ENCODE measurements around the gene TRIM37. TPM values are rescaled to one million over a fixed set of nuclear protein-coding genes. Genes with fewer than 3 reads are reported as not detected.

Gene TRIM37
- total RNA-seq, 3 donors from 2014 or later: 25.6 to 27.0 (median 26.2) TPM

- Mint-ChIP-seq H3K9me3 (no peaks in the 10 kb centered on the region), H3K36me3 (ENCODE audit: insufficient read depth) (peaks cover 26% of the 10 kb centered on the region), H3K4me1 (ENCODE audit: low read depth) (no peaks in the 10 kb centered on the region), H3K4me3 (no peak overlapping the region), H3K27me3 (ENCODE audit: low read depth) (no peaks in the 10 kb centered on the region)
- peak; percentile 54 to 65 for ATAC-seq
- no peak for DNase-seq
Measured at GRCh38 chr17:59038734-59039133, 67.9 kb downstream of the TRIM37 start.

- DNase-seq: no peak
- H3K36me3 Mint-ChIP-seq (ENCODE audit: insufficient read depth): peaks cover 20% of the 10 kb centered on the region
Measured at GRCh38 chr17:59037960-59038359, 68.7 kb downstream of the TRIM37 start.

GRCh38 chr17:59030811-59031210 lies 75.9 kb downstream of the TRIM37 start:
- DNase-seq: no peak
- Mint-ChIP-seq H3K4me1 (ENCODE audit: low read depth) (peaks cover 6% of the 10 kb centered on the region), H3K36me3 (ENCODE audit: insufficient read depth) (peaks cover 20% of the 10 kb centered on the region), H3K4me3 (no peak overlapping the region), H3K9me3 (no peaks in the 10 kb centered on the region), H3K27me3 (ENCODE audit: low read depth) (no peaks in the 10 kb centered on the region)
- ATAC-seq: no peak

More at GRCh38 chr17:59037960-59038359, 68.7 kb downstream of the TRIM37 start:
- no peak for ATAC-seq
- Mint-ChIP-seq H3K4me1 (ENCODE audit: low read depth) (no peaks in the 10 kb centered on the region), H3K4me3 (no peak overlapping the region), H3K9me3 (no peaks in the 10 kb centered on the region), H3K27me3 (ENCODE audit: low read depth) (no peaks in the 10 kb centered on the region)

- peaks cover 6% of the 10 kb centered on the region for H3K4me1 Mint-ChIP-seq (ENCODE audit: low read depth)
- no peak overlapping the region for H3K4me3 Mint-ChIP-seq
- no peaks in the 10 kb centered on the region for H3K9me3 Mint-ChIP-seq
- DNase-seq (no peak), ATAC-seq (no peak)
- H3K36me3 Mint-ChIP-seq (ENCODE audit: insufficient read depth): peaks cover 18% of the 10 kb centered on the region
- no peaks in the 10 kb centered on the region for H3K27me3 Mint-ChIP-seq (ENCODE audit: low read depth)
Measured at GRCh38 chr17:59028328-59028727, 78.4 kb downstream of the TRIM37 start.

GRCh38 chr17:59027750-59028149 lies 78.9 kb downstream of the TRIM37 start:
- H3K27me3 Mint-ChIP-seq (ENCODE audit: low read depth): no peaks in the 10 kb centered on the region
- no peak overlapping the region for H3K4me3 Mint-ChIP-seq
- H3K9me3 Mint-ChIP-seq: no peaks in the 10 kb centered on the region
- DNase-seq (no peak), ATAC-seq (no peak)
- peaks cover 6% of the 10 kb centered on the region for H3K4me1 Mint-ChIP-seq (ENCODE audit: low read depth)
- peaks cover 18% of the 10 kb centered on the region for H3K36me3 Mint-ChIP-seq (ENCODE audit: insufficient read depth)

- no peak overlapping the region for H3K4me3 Mint-ChIP-seq
- H3K9me3 Mint-ChIP-seq: no peaks in the 10 kb centered on the region
- DNase-seq (no peak), ATAC-seq (no peak)
- peaks cover 20% of the 10 kb centered on the region for H3K36me3 Mint-ChIP-seq (ENCODE audit: insufficient read depth)
- H3K4me1 Mint-ChIP-seq (ENCODE audit: low read depth): peaks cover 6% of the 10 kb centered on the region
- H3K27me3 Mint-ChIP-seq (ENCODE audit: low read depth): no peaks in the 10 kb centered on the region
Measured at GRCh38 chr17:59026176-59026939, 80.3 kb downstream of the TRIM37 start.

- Mint-ChIP-seq H3K4me1 (ENCODE audit: low read depth) (peaks cover 6% of the 10 kb centered on the region), H3K27me3 (ENCODE audit: low read depth) (no peaks in the 10 kb centered on the region), H3K4me3 (no peak overlapping the region), H3K9me3 (no peaks in the 10 kb centered on the region), H3K36me3 (ENCODE audit: insufficient read depth) (peaks cover 20% of the 10 kb centered on the region)
- DNase-seq: no peak
- no peak for ATAC-seq
Measured at GRCh38 chr17:59024916-59025315, 81.8 kb downstream of the TRIM37 start.

- DNase-seq (no peak), ATAC-seq (no peak)
- Mint-ChIP-seq H3K36me3 (ENCODE audit: insufficient read depth) (peaks cover 26% of the 10 kb centered on the region), H3K27me3 (ENCODE audit: low read depth) (no peaks in the 10 kb centered on the region), H3K4me1 (ENCODE audit: low read depth) (no peaks in the 10 kb centered on the region), H3K4me3 (no peak overlapping the region), H3K9me3 (no peaks in the 10 kb centered on the region)
Measured at GRCh38 chr17:59018019-59018418, 88.7 kb downstream of the TRIM37 start.

GRCh38 chr17:59011975-59012374 lies 94.7 kb downstream of the TRIM37 start:
- no peak overlapping the region for H3K4me3 Mint-ChIP-seq
- H3K36me3 Mint-ChIP-seq (ENCODE audit: insufficient read depth): peaks cover 19% of the 10 kb centered on the region
- no peak for ATAC-seq
- no peaks in the 10 kb centered on the region for H3K27me3 Mint-ChIP-seq (ENCODE audit: low read depth)
- H3K4me1 Mint-ChIP-seq (ENCODE audit: low read depth): no peaks in the 10 kb centered on the region
- DNase-seq: no peak
- H3K9me3 Mint-ChIP-seq: no peaks in the 10 kb centered on the region

GRCh38 chr17:59010026-59010425 lies 96.7 kb downstream of the TRIM37 start:
- no peaks in the 10 kb centered on the region for H3K27me3 Mint-ChIP-seq (ENCODE audit: low read depth)
- ATAC-seq: no peak
- H3K4me3 Mint-ChIP-seq: no peak overlapping the region
- no peaks in the 10 kb centered on the region for H3K4me1 Mint-ChIP-seq (ENCODE audit: low read depth)
- no peaks in the 10 kb centered on the region for H3K9me3 Mint-ChIP-seq
- H3K36me3 Mint-ChIP-seq (ENCODE audit: insufficient read depth): peaks cover 17% of the 10 kb centered on the region
- no peak for DNase-seq

GRCh38 chr17:59008737-59009136 lies 97.9 kb downstream of the TRIM37 start:
- no peaks in the 10 kb centered on the region for H3K9me3 Mint-ChIP-seq
- DNase-seq: no peak
- ATAC-seq: no peak
- peaks cover 12% of the 10 kb centered on the region for H3K36me3 Mint-ChIP-seq (ENCODE audit: insufficient read depth)
- H3K27me3 Mint-ChIP-seq (ENCODE audit: low read depth): no peaks in the 10 kb centered on the region
- no peak overlapping the region for H3K4me3 Mint-ChIP-seq
- peaks cover 3% of the 10 kb centered on the region for H3K4me1 Mint-ChIP-seq (ENCODE audit: low read depth)

- Mint-ChIP-seq H3K4me3 (no peak overlapping the region), H3K27me3 (ENCODE audit: low read depth) (no peaks in the 10 kb centered on the region), H3K4me1 (ENCODE audit: low read depth) (peaks cover 3% of the 10 kb centered on the region), H3K36me3 (ENCODE audit: insufficient read depth) (peaks cover 10% of the 10 kb centered on the region), H3K9me3 (no peaks in the 10 kb centered on the region)
- ATAC-seq: no peak
- DNase-seq: no peak
Measured at GRCh38 chr17:59007995-59008394, 98.7 kb downstream of the TRIM37 start.

GRCh38 chr17:59004338-59005111 lies 102.2 kb downstream of the TRIM37 start:
- peaks cover 6% of the 10 kb centered on the region for H3K36me3 Mint-ChIP-seq (ENCODE audit: insufficient read depth)
- ATAC-seq (no peak), DNase-seq (peak; percentile 68)
- H3K9me3 Mint-ChIP-seq: no peaks in the 10 kb centered on the region
- H3K4me3 Mint-ChIP-seq: no peak overlapping the region
- no peaks in the 10 kb centered on the region for H3K27me3 Mint-ChIP-seq (ENCODE audit: low read depth)
- peaks cover 21% of the 10 kb centered on the region for H3K4me1 Mint-ChIP-seq (ENCODE audit: low read depth)

GRCh38 chr17:59003860-59004259 lies 102.8 kb downstream of the TRIM37 start:
- Mint-ChIP-seq H3K4me1 (ENCODE audit: low read depth) (peaks cover 22% of the 10 kb centered on the region), H3K36me3 (ENCODE audit: insufficient read depth) (peaks cover 7% of the 10 kb centered on the region), H3K9me3 (no peaks in the 10 kb centered on the region), H3K4me3 (no peak overlapping the region), H3K27me3 (ENCODE audit: low read depth) (no peaks in the 10 kb centered on the region)
- DNase-seq (no peak), ATAC-seq (no peak)

GRCh38 chr17:59002848-59003247 lies 103.8 kb downstream of the TRIM37 start:
- Mint-ChIP-seq H3K4me1 (ENCODE audit: low read depth) (peaks cover 24% of the 10 kb centered on the region), H3K4me3 (no peak overlapping the region), H3K36me3 (ENCODE audit: insufficient read depth) (peaks cover 16% of the 10 kb centered on the region), H3K27me3 (ENCODE audit: low read depth) (no peaks in the 10 kb centered on the region), H3K9me3 (no peaks in the 10 kb centered on the region)
- ATAC-seq: no peak
- DNase-seq: no peak

Measured in activated T-cell treated with anti-CD3 and anti-CD28 coated beads, Interleukin-2, amount 50 U/mL, for 4 hours (primary cell).